HG03521 (cell line): ENCODE measurements around the gene RAB26.

Source experiments
- ATAC-seq: cut with Tn5 transposase; IDR thresholded peaks from one replicate; pipeline ENCODE4 v1.9.1; 2021; ENCODE audit warnings: mild to moderate bottlenecking, moderate library complexity; ENCODE audit not compliant: unreplicated experiment

Gene RAB26

DNA sequence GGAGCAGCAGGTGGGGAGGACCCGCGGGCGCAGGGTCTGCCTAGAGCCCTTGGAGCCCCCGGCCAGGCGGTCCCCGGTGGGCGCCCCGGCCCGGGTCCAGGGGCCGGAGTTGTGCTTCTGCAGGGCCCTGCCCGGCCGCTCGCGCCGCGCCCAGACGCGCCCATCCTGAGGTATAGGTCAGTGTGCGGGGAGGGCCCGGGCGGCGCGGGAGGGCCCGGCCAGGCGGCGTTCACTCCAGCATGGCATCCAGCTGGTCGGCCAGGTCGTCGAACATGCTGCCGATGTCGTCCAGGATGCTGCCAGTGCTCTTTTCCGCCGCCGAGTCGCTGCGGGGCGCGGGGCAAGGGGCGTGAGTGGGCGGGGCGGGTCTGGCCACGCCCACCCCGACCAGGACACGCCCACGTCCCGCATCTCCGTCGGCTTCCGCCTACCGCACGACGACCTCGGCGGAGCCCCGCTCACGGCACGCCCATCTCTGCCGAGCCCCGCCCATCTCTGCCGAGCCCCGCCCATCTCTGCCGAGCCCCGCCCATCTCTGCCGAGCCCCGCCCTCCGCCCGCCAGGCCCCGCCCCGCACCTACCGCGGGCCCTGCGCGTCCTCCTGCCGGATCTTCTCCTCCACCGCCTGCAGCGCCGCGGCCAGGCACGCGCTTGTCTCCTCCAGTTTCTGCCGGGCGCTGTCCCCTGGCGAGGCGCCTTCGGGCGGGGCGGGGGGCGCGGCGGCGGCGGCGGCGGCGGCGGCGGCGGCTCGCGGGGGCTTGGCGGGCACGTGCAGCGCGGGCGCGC lies 30.1 kb downstream of the RAB26 start:
- no peak for ATAC-seq

DNA sequence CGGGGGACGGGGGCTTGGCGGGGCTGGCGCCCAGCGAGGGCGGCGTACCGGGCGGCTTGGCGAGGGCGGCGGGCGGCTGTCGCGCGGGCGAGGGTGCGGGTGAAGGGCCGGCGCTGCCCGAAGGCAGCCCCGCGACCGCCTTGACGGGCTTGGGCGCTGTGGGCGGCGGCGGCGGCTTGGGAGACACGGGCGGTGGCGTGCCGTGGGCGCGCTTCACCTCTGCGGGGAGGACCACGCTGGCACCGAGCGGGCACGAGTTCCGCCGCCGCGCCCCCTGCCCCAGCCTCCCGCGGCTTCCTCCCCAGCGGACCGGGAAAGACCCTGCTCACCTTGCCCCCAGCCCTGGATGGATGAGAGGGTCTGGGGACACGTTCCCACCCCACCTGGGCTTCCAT lies 30.7 kb downstream of the RAB26 start:
- no peak for ATAC-seq

DNA sequence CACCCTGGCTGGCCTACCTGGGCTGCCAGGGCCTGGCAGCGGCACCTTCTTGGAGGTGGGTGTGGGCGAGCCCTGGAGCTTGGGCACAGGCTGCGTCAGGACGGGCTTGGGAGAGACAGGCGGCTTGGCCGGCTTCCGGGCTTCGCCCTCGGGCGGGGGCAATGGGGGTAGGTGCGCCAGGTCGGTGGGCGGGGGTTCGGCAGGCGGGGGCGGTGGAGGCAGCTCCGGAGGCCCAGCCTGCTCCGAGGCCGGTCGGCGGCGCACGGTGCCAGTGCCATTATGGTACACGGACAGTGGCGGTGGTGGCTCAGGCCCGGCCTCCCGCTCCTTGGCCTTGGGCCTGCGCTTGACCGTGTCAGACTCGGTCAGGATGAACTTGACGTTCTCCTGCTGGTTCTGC lies 31.2 kb downstream of the RAB26 start:
- ATAC-seq: no peak

DNA sequence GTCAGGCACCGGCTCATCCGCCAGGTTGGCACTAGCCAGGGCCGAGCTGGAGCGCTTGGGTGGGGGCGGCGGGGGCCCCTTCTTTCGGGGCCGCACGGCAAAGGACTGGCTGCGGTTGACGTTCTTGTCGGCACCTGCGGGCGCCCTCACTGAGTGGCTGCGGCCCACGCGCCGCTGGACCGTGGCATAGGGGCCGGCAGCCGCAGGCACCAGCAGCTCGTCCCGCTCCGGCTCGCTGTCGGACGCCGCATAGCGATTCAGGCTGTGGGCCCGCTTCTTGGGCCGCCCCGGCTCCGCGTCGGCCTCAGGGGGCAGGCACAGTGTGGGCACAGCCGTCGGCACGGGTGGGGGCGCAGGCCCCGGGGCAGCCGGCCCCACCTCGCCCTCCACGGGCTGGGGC lies 32.0 kb downstream of the RAB26 start:
- ATAC-seq: no peak

DNA sequence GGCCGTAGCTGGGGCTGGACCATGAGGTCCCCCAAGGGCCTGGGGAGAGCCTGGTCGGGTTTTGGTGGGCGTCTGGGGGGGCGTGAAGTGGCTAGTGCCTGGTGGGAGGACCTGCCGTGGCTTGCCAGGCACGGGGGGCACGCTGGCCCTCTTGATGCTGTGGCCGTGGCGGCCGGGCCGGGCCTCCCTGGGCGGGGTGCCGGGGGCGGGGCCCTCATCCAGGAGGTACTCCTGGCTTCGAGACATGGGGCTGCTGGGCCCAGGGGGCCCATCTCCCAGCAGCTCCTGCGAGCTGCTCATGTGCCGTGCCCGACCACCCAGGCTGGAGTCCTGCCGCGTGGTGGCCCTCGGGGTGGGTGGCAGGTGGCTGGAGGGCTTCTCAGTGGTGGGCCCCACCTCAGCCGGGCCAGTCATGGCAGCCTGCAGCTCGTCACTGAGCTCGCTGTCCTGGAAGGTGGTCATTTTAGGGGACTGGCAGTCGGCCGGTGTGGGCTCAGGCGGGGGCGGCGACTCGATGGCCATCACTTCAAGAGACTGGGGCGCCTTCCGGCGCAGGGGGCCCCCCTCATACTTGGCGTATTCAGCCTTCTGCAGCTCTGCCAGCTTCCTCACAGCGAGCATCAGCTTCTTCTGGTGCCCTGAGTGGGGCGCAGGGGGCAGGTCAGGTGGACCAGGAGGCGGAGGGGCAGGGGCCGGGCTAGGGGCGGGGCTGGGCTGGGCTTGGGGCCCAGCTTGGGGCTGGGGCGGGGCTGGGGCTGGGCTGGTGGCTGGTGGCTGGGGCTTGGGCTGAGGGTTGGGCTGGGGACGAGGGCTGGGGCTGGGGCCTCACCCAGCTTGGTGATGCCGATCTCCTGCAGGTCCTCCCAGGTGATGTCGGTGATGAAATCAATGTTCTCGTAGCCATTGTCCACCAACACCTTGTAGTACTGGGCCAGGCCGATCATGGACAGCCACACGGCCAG lies 32.8 kb downstream of the RAB26 start:
- ATAC-seq: no peak

DNA sequence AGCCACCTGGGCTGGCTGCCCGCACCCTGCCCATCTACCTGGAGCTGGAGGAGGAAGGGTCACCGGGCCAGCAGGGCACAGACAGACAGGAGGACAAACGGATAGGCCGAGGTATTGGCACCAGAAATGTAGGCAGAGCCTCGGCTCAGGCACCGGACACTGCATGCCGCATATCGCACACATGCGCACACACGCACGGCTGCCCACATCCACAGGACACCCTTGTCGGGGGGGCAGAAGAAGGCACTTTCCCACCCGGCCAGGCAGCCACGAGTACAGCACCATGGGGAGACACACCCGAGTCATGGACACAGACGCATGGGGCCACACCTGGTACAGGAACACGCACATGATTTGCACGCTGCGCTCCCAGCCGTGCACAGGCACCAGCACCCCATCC lies 33.5 kb downstream of the RAB26 start:
- ATAC-seq: no peak

DNA sequence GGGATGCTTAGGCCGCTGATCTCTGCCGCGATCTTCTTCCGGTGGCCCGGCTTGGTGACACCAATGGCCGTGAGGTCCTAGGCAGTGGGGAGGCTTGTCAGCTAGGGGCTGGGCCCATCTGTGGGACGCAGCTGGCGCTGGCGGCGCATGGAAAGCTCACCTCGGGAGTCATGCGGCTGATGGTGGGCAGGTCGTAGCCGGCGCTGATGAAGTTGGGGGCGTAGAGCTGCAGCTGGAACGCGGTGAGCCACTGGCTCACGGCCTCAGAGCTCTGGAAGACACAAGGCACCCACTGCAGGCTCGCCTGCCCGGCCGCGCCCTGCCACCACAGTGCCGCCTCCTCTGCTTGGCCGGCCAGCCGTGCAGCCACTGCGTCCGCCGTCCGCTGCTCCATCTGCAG lies 35.2 kb downstream of the RAB26 start:
- ATAC-seq: no peak

DNA sequence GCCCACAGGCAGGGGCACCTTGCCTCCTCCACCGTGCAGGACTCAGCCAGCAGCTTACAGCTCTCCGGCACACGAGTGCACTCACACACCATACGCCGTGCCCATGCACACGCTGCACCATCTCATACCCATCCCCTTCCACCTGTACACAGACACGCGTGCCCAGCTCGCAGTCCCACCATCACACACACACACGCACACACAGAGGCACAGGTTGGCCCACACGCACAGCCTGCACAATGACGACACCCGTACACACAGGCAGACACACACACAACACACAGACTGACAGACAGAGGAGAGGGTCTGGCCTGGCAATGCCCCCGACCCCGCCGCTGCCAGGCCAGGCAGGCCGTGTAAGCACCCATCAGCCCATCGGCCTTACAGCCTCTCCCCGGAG lies 35.9 kb downstream of the RAB26 start:
- ATAC-seq: no peak

DNA sequence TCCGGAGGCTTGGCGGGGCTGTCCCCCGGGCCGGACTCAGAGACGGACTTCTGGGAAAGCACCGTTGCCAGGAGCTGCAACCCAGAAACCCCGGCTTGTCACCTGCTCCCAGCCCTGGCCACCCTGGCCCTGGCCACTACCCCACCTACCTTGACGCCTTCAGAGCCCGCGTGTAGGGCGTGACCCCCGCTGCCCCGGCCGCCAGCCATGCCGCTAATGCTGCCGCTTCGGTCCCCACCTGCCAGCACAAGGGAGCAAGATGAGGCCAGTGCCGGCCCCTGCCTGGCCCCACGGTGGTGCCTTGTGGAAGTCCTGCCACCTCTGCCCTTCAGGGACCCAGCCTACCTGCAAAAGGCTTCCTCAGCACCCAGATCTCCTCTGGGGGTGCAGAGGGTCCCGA lies 36.5 kb downstream of the RAB26 start:
- no peak for ATAC-seq

DNA sequence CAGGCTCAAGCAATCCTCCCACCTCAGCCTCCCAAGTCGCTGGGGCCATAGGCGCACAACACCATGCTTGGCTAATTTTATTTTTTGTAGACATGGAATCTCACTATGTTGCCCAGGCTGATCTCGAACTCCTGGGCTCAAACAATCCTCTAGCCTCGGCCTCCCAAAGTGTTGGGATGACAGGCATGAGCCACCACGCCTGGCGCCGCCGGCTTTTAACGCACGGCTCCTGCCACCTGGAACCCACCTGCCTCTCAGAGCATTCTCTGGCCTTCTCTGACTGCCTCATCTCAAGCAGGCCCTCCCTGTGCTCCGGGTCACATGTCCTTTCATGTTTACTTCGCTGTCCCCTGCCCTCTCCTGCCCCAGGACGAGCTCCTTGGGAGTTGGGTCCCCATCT lies 37.6 kb downstream of the RAB26 start:
- ATAC-seq: no peak

DNA sequence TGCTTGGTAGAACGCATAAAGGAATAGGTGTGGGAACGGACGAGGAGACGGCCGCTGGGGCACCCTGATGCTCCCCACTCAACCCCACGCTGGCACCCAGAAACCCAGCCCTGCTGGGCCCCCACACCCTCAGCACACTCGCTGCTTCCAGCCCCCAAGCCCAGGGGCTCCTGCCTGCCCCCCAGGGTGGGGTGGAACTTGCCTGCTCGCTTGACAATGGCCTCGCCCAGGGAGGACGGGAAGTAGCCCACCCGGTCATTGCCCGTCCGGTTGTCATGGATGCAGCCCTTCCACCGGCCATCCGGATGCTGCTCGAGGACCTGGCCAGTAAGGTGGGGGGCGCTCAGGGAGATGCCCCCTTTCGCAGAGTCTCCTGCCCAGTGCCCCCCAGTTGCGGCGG lies 38.1 kb downstream of the RAB26 start:
- no peak for ATAC-seq

DNA sequence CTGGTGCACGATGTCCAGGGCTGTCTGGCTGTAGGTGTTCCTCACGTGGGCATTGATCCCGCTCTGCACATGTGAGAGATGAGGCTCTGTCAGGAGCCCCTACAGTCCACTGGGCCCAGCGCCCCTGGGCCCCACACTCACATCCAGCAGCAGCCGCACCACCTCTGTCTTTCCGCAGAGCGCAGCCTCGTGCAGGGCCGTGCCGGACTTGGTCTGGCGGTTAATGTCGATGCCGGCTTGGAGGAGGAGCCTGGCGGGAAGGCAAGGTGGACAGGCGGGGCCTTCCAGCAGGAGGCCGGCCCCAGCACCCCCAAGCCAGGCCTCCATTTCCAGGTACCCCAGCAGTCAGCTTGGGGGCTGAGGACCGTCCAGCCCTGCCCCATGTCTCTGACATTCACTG lies 38.8 kb downstream of the RAB26 start:
- no peak for ATAC-seq

DNA sequence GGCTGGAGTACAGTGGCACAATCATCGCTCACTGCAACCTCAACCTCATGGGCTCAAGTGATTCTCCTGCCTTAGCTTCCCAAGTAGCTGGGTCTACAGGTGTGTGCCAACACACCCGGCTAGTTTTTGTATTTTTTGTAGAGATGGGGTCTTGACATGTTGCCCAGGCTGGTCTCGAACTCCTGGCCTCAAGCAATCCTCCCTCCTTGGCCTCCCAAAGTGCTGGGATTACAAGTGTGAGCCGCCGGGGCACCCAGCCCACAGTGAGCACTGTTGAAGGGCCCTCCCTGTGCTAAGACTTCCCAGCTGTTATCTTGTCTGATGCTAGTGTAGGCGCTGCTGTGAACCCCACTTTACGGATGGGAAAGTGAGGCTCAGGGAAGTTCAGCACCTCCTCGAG lies 40.0 kb downstream of the RAB26 start:
- ATAC-seq: no peak

DNA sequence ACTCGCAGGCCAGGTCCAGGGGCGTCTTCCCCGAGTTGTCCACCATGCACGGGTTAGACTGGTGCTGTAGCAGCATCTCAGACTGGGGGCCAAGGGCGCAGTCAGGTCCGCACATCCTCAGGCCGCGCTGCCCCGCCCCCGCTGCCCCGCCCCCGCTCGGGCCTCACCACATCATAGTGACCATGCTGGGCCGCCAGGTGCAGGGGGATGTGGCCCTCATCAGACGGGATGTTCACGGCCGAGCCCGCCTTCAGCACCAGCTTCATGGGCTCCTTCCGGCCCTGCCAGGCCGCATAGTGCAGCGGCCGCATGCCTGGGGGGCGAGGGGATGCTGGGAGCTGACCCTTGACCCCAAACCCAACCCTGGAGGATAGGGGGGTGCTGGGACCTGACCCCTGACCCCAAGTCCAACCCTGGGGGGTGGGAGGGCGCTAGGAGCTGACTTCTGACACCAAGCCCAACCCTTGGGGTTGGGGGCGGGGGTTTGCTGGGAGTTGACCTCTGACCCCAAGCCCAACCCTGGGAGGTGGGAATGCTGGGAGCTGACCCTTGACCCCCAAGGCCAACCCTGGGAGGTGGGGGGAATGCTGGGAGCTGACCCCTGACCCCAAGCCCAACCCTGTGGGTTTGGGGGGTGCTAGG lies 40.9 kb downstream of the RAB26 start:
- ATAC-seq: no peak

DNA sequence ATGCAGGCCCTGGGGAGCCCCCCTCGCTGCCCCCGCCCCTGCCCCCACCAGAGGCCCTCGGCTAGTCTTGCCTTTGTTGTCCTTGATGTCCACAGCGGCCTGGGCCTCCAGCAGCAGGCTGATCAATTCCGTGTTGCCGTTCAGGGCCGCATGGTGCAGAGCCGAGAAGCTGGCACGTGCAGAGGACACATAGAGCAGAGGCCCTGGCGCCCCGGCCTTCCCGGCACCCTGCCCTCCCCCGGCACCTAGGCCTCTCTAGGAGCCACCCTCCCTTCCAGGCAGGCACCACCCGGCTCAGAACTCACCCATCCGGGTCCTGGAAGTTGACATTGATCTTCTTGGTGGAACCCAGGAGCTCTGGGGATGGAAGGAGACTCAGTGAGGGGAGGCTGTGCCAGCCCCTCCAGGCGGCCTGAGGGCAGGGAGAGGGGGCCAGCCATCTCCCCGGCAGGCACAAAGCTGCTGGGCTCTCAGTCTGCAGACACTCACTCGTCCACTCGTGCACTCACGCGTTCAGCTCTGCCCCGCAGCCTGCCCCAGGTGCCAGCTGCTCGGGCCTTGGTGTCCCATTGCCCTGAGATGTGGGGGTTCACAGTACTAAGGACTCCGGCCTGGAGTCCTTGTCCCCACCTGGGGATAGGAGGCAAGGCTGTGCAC lies 41.7 kb downstream of the RAB26 start:
- ATAC-seq: no peak

DNA sequence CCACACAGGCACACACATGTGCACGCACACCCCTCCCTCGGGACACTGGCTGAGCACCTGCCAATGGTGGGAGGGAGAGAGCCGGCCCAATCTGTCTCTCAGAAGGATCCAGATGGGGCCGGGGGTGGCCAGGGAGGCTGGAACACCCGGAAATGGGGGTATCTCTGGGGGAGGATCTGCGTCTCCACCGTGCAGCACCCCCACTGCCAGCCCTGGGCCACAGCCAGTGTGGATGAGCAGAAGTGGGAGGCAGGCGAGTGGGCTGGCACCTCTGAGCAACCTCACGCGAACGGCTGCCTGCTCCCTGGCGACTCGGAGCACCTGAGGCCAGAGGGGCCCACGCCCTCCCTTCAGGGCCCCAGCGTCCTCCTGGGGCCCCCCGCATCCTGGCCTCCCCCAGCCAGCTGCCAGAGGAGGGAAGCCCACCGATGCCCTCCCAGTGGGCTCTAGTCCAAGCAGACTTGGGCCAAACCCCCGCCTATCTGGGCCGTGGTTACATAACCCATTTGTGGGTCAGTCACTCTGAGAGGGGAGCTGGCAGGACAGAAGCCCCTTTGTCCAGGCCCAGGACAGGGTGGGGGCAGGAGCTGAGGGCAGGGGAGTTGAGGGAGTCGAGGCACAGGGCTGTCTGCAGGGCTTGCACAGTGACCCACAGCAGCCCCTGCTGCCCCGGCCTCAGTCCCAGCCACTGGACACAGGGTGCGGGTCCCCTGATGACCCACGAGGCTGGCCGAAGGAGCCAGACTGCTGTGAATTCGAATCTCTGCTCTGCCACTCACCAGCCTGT lies 42.4 kb downstream of the RAB26 start:
- ATAC-seq: no peak

DNA sequence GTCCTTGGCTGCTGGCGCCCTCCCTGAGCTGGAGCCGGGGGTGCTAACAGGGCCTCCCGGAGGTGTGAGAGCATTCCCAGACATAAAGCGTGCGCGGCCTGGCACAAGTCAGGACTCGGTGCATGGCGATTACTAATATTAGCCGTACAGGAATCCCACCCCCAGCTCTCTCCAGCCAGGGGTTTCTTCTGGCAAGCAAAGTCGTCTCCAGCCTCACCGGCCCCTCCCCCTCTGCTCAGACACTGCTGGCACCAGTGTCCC lies 43.0 kb downstream of the RAB26 start:
- ATAC-seq: no peak

DNA sequence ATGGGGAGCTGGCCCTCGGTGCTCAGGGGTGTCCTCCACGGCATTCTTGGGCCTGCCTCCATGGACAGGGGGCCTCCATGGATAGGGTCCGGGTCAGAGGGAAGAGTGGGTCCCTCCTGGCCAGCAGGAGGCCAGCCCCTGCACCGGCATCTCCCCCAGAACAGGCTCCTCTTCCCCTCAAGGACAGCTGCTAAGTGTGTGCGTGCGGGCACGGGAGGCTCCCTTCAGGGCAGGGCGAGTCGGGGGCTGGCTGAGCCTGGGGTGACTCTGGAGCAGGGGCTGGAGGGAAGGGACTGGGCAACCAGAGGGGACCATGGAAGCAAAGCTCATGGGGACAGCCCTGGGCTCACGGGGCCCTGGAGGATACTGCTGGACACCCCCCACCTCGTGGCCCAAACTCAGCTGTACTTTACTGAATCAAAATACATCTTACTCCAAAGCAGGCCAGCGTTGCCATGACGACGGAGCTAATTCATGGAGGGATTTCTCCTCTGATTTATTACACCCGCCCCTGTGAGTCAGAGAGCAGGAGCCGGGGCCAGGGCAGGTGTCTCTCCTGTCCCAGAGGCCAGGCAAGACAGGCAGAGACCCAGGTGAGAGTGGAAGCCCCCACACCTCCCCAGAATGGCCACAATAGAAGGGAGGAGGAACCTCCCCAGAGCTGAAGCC lies 45.9 kb downstream of the RAB26 start:
- ATAC-seq: no peak

DNA sequence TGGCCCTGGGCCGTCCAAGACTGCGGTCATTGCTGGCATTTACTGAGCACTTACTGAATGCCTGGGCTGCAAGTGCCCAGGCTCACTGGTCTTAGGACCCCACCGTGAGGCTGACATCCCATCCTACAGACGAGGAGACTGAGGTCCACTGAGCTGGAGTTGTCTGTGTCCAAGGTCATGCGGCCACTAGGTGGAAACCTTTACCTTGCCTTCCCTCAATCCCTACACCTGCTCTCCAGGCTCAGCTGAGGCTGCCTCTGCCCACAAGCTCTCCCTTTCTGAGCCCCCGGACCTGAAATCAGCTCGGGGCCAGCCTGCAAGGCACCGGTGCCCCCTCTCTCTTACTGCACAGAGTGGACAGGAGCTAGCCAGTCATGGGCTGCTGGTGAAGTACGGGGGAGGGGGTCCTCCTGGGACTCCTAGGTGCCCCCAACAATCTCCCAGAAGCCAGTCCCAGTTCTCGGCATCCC lies 46.5 kb downstream of the RAB26 start:
- ATAC-seq: no peak
